Astrocyte of the hippocampus (primary cell): ENCODE results near the gene CDH23.

Source experiments
- DNase-seq: peaks from one replicate; pipeline ENCODE4 v3.0.0; 2011; ENCODE audit warnings: low read depth, low spot score

Gene CDH23

DNA sequence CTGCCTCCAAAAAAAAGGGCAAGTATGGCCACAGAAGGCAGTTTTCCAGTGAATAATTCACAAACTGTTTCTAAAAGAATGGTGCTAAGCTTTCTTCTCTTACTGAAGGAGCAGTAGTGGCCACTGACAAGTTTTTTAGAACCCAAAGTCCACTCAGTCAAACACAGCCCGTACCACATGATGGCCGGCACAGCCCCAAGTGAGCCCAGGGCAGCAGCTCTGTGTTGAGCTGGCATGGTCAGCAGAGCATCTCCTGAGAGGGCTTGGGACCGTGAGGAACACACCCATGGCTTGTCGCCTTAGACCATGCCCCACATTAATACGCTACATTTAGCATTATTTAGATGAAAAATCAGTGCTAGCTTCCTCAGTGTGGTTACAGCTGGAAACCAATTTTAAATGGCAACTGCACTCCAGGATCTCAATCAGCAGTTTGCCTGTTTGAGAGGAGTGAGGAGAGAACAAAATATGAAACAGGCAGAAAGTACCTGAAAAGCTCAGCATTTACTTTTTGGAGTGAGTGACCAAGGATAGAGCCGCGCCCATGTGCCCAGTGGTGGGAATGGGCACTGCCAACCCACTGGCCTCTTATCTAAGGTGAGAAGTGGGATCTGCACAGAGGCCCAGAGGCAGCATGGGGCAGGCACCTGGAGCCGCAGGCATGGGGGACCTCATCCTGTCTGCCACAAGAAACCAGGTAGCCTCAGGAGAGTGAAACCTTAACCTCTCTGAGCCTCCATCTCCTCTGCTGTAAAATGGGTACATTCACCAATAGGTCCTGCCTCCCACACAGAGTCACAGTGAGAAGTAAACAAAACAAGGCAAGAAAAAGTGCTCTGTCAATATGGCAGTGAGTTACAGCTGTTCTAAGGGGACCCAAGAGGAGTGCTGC lies 437.0 kb downstream of the CDH23 start:
- no peak for DNase-seq

DNA sequence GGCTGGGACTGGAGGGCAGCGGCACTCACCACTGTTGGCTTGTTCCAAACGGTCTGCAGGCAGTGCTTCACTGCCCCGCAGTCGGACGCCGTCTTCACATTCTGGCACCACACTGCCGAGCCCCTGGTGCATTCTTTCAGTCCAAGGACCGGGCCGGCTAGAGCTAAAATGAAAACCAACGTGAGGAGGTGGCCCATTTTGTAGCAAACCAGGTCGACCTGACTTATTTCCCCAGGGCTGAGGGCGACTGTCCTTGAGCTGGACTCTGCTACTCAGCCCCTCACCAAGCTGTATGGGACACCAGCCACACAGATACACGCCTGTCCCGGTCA lies 437.6 kb downstream of the CDH23 start:
- no peak for DNase-seq

DNA sequence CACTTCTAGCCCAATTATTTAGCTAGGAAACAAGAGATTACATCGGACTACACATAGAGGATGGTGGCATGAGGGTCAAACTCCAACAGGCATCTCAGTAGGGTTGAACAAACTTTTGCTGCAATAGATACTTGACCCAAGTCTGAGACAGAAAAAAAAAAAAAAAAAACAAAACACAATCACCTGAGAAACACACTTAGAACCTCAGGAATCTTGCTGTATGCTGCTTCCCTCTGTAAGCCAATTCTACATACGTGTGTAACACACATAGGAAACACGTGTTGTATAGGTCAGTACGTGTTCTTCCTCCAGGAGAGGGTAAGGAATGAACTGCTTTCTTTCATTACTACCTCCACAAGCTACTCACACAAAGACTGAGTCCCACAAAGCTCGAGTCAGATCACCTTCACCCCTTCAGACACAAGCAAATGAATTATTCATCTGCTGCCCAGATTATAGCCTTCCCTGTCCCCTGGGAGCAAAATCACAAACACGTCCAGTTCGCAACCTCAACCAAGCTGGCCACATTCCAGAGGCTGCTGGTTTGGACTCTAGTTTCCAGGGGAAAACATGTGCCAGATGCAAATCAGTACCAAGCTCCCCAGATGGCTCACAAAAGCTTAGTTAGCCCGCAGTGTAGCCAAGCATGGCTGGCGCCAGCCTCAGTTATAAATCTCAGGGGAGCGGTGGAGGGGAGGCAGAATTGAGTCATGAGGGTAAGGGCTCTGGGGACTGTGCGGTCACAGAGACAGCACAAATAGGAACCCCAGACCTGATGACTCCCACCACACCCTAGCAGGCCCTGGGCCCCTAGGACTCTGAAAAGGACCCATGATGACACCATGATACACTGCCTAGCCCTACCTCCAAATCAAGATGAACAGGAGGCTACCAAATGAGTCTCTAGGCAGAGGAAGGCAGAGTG lies 439.2 kb downstream of the CDH23 start:
- peak; percentile 98 for DNase-seq

DNA sequence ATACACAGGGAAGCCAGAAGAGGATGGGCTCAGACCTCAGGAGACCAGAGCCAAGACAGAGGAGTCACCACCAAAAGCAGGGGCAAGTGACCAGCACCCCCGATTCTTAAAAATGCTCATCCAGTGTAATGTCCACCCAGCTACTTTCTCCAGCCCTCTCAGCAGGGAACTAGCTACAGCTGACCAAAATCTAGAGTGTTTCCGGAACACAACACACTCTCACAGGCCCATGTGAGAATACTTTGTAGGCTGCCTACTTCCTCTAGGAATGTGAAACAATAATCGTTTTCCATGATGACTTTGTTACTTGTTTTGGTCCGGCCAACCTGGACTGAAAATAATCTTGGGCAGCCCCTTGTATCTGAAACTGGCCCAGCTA lies 439.9 kb downstream of the CDH23 start:
- peak; percentile 52 for DNase-seq

DNA sequence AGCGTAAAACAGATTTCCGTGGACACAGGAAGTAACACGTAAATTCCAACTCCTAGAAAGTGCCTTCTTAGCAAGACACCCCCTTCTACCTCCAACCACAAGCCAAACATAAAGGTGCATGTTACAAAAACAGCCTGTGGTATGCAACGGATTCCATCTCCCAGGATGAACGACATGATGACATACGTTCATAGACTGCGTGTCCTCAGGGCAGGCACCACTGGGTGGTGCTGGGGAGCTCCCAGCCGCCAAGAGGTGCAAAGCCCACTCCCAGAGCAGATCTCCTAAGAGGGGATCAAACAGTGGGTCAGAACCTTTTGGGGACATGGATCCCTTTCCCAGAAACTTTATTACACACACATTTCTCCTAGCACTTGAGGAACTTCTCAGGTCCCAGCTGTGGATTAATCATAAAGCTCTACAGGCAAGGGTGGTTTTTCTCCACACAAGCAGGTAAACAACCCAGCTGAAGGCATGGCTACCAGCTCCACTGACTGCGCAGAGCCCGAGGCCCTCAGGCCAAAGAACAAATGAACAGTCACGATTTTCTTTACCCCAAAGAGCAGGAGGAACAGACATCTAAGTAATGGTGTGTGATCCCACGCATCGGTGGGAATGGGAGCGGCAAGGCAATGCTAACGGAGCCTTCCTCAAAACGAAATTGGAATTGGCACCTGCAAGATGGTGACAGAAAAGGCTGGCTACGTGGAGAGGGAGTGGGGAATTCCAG lies 440.5 kb downstream of the CDH23 start:
- peak; percentile 45 for DNase-seq

DNA sequence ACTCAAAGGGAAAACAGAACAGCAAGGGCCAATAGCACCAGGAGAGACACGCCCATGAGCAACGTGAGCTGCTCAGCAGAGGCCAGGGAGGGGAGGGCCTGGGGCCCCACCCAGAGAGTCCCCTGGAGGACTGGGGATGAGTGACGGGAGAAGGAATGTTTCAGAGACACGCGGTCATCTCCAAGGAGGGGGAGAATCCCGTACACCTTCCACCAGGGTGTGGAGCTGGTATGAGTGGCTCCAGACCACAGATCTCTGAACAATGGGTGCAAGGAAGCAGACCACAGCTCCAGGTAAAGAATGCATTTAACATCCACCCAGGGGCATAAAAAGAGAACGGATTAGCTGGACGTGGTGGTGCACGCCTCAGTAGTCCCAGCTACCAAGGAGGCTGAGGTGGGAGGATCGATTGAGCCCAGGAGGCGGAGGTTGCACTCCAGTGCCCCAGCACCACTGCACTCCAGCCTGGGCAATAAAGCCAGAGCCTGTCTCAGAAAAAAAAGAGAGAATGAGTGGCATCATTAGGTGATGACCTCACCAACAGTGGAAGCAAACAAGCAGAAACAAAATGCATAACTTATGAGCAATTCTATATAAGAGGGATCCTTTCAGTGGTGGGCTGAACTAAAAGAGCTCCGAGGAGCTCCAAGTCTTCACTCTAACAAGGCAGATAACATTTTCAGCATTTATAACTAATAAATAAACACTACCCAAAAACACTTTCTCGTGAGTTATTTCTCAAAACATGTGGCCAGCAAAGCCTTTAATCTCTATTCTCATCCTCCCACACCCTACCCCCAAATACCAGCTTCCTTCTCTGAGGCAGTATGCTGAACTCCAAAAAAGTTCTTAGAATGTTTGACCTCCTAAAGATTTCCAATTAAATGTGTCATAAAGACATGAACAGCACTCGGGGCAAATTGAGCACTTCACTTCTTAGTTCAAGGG lies 441.8 kb downstream of the CDH23 start:
- peak; percentile 44 for DNase-seq

DNA sequence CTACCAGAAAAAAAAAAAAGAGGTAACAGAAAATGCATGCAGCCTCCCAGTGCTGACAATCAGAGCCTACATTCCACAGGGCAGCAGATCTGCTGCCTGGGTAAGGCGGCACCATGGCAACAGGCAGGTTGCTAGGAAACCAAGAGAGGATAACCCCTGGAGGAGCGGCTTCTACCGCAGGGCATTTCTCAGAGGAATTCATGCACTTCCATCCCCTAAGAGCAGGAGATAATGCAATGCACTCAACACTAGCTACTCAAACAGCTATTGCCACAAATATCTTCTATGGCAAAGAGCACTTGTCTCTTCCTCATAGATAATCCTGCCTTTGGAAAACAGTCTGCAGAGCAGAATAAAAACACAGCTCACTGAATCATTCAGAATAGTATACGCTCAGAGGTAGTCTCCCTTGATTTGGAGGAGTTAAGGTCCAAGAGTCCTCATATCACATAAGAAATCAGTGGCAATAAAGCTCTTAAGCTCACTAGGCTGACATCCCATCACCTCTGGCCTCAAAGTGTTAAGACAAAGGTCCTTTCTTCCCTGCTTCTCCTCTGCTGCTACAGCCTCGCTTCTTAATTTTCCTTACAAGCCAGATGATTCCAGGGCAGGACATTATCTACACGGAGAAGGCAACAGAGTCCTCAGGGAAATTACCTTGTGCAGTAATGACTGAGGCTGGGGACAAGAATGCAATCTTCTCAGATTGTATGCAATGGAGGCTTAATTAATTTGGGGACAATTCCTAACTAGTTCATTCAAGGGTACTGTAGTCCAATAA lies 443.6 kb downstream of the CDH23 start:
- DNase-seq = peak; percentile 98

DNA sequence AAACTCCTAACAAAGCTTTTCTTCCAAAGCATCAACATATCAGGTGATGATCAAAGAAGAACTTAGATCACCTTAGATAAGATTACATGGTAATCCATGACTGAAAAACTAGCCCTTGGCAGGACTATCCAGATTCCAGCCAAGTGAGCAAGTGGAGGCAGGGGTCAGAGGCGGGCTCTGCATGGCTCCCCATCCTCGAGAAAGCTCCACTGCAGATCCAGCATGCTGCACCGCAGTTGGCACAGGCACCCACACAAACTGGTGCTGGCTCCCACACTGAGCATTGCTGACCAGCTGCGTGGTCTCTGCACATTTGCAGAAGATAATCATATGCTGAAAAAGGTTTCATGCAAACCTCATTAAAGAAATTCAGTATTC lies 444.2 kb downstream of the CDH23 start:
- no peak for DNase-seq

DNA sequence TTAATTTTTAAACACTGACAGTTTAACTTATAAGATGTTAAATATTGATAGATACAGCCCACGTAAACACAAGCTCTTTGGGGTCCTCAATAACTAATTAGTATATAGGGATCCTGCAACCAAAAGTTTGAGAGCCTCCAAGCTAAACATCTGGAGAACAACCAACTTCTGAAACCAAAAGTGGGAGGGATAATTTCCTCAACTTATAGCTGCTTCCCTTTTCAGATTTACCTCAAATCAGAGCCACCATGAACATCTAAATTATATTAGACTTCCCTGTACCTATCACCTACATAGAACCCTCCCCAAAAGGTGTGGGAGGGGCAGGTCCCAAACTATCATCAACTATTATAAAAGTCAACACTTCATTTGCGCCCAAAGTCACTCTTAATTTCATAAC lies 445.7 kb downstream of the CDH23 start:
- DNase-seq = no peak

DNA sequence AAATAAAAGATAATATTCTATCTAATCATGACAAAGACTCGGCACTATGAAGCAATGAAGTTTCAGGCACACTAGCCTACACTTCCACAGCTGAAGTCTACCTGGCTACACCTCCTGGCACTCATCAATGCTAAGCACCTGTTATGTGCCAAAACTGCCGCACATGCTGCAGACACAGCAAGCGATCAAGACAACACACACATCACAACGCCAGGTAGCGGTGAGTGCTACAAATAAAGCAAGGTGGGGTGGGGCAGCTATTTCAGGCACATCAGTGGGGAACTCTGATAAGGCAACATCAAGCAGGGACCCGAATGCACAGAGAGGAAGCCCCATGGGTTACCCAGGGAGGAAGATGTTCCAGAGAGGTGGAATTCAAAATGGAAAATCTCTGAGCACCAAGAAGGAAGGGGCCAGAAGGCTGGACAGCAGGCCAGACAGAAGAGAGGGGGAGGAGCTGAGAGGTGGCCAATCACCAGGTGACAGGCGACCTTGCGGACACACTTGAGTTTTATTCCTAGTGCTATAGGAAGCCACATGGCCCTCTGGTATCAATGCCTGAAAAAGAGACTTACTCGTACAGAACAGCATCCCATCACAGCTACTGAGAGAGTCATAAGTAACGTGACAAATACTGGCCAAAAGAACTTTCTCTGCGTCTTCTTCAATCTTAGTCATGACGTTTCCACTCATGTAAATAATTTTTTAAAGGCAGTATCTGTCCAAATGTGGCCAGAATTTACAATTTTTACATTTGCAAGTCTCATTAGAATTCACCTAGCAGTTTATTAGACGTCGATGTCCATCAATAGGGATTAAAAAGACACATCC lies 446.4 kb downstream of the CDH23 start:
- DNase-seq = no peak

DNA sequence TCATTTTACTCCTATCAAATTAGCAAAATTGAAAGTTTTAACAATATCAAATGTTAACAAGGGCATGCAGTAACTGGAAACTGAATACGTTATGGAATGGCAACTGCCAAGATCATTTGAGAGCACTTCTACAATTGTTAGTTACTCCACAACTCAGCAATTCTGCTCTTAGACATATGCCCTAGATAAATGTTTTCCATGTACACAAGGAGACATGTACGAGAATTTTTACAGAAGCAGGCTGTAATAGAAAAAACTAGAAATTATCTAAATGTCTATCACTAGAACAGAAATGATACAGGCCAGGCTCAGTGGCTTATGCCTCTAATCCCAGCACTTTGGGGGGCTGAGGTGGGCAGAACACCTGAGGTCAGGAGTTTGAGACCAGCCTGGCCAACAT lies 447.4 kb downstream of the CDH23 start:
- no peak for DNase-seq

DNA sequence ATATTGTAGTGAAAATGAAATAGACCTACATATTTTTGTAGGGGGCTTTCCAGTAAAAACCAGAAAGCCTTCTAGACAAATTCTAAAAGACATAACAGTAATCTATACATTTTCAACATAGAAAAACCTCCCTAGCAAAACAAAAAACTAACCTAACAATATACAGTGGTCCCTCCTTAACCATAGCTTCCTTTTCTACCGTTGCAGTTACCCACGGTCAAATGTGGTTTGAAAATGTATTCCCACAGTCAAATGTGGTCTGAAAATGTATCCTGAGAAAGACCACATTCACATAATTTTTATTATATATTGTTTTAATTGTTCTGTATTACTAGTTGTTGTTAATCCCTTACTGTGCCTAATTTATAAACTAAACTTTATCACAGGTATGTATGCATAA lies 448.0 kb downstream of the CDH23 start:
- no peak for DNase-seq

DNA sequence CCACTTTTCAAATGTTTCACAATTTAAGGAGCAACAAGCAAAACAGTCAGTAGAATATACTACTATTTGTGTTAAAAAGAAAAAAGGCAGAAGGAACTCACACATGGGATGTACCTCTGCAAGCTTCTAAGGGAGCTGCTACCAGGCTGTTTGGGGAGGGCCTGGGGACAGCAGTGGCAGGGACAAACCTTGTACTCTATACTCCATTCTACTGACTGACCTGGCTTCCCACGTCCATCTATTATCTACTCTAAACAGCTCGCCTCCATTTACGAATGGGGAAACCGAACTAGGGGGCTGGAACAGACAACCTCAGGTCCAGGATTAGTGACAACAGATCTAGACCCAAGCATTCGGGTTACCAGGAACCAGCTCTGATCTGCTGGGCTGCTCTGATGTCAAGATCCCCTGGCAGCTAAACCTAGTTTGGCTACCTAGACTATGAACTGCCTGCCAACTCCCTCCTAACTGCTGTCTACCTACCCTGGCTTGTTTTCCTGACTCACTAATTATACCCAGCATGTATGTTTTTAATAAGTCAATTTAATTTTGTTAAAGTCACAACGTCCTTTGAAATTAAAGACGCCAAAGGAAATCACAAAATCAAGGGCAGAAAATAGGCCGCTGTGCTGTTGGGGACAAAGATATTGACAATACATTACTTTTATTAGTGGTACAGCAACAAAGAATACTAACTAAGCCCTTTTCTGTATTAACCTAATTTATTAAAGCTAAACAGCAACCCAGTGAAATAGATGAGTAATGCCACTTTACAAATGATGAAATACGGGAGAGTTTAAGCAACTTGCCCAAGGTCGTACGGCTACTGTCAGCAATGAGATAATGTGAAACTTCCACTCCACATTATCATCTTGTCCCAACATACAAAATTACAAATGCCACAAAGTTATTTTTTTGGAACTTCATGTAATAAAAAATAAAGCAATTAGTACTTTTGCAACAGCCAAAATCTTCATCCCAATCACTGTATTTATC lies 449.0 kb downstream of the CDH23 start:
- DNase-seq = no peak

DNA sequence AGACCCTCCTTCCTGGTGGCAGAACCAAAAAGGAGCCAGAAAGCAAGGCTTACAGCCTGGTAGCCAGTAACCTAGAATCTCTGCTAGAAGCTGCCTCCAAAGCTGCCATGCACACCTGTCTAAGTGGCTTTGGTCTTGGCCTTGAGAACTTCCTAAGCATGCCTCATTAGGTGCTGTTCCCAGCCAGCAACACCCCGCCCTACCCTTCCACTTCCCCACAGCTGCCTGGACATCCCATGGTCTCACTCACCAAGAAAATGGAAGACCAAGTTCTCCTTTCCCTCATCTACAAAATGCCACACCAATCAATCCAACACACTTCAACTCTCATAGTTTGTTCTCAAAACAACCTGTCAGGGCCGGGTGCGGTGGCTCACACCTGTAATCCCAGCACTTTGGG lies 450.1 kb downstream of the CDH23 start:
- DNase-seq = no peak

DNA sequence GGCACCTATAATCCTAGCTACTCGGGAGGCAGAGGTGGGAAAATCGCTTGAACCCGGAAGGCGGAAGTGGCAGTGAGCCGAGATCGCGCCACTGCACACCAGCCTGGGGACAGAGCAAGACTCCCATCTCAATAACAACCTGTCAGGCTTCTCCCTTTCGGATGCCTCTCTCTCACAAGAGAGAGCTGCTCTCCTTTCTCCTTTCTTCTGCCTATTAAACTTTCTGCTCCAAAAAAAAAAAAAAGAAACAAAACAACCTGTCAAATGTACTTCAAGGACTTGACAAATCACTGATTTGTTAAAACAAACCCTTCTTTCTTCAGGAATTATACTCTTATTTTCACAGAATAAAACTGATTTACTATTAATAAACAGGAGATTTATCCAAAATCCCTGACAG lies 450.7 kb downstream of the CDH23 start:
- DNase-seq = no peak

DNA sequence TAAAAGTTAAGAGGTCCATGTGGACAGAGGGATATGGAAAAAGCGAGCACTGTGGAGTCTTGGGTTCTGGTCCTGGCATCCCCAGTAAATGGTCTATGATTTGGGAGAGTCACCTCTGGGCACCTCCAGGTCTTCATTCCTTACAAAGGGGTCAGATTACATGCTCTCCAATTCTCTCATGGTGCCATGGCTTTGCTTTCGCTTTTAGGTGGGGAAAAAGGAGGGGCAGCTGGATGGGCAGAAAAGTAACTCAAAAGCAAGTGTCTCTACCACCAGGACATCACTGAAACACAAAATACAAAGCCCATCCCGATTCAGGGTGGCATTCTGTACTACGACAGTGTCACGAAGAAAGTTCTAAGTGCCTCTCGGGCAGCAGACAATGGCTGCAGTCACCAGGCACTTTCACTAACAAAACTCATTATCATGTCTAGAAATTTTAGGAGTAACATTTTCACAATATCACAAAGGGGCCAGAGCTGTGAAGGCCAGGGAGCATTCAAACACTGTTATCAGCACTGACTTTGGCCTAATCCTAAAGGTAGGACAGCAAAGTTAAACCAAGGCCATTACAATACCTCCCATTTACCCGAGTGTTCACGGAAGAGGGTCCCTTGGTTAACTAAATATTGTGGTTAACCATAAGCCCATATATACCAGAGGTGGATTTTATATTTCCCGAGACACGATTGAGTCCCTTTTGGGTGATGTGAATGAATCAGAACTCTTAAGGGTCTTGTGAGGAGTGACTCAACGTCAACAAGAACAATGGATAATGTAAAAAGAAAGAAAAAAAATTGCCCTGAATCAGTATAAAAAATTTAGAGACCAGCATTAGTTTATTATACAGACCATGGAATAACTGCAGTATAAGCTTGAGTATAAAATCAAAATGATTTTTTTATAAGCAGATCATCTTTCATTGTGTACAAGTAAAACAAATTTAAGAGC lies 451.9 kb downstream of the CDH23 start:
- no peak for DNase-seq

DNA sequence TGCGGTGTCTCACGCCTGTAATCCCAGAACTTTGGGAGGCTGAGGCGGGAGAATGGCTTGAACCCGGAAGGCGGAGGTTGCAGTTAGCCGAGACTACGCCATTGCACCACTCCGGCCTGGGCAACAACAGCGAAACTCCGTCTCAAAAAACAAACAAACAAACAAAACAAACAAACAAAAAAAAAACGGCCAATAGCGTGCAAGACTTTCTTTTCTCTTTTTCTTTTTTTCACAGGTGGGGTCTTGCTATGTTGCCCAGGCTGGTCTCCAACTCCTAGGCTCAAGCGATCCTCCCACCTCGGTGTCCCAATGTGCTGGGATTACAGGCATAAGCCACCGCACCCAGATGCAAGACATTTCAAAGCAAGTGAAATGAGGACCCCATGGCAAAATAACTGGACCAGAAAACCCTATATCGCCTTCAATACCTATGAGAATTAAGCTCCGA lies 452.8 kb downstream of the CDH23 start:
- no peak for DNase-seq
